Jurkat, Clone E6-1 (cell line): ENCODE measurements around the gene MPP3.
A peak's percentile ranks its signal among the peaks of the same experiment; 100 is the strongest.

Source experiments
- DNase-seq: peaks from one replicate; pipeline ENCODE4 v3.0.0-alpha.2; 2011; ENCODE audit warnings: low read depth, low spot score
- H3K4me3 ChIP-seq: 2 replicates; pipeline ENCODE4 v1.5.1; 2011; ENCODE audit warnings: mild to moderate bottlenecking, low read length, control low read depth, moderate library complexity

Gene MPP3

GRCh38 chr17:43864161-43864984, 31.4 kb upstream of the MPP3 start:
- DNase-seq, result no peak
- H3K4me3 ChIP-seq, result no peak overlapping the region

- H3K4me3 ChIP-seq, result no peak overlapping the region
- DNase-seq, result no peak
Observed at GRCh38 chr17:43861960-43862359, 29.0 kb upstream of the MPP3 start.

DNA sequence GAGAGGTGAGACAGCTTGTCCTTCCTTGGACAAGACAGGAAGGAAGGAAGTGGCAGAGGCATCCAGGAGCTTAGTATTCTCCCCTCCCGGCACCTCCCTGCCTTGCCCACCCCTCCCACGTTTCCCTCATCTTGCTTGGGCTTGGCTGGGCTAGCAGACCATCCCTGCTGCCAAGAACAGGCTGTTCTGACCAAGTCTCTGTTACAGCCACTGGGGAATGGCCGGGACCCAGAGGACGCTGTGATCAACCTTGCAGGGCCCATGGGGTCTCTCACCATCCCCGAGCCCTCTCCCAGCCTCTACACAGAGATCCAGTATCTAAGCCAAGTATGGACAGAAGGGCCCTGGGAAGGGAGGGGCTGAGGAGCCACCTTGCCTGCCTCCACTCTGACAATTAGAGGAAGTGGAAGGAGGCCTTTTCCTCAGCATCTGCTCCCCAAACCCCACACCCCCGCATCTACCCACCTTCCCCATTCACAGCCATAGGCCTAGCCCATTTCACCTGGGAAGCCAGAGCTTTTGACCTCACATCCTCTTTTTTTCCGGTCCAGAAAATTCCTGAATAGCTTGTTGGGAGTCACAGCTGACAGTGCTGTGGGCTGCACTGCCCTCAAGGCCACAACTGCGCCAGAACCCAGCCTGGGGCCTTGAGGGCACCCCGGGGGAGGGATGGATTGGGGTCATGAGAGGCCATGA, 28.1 kb upstream of the MPP3 start:
- no peak for DNase-seq
- H3K4me3 ChIP-seq, result no peak overlapping the region

- no peak for DNase-seq
- H3K4me3 ChIP-seq, result no peak overlapping the region
Observed at GRCh38 chr17:43860077-43860725, 27.3 kb upstream of the MPP3 start.

GRCh38 chr17:43857957-43858600, 25.1 kb upstream of the MPP3 start:
- DNase-seq, result no peak

GRCh38 chr17:43857141-43857540, 24.2 kb upstream of the MPP3 start:
- H3K4me3 ChIP-seq, result no peak overlapping the region
- no peak for DNase-seq

More at GRCh38 chr17:43857957-43858600, 25.1 kb upstream of the MPP3 start:
- no peak overlapping the region for H3K4me3 ChIP-seq

- DNase-seq, result no peak
- H3K4me3 ChIP-seq, result no peak overlapping the region
Observed at GRCh38 chr17:43856141-43856540, 23.2 kb upstream of the MPP3 start.

- no peak for DNase-seq
Observed at GRCh38 chr17:43855061-43855460, 22.1 kb upstream of the MPP3 start.

GRCh38 chr17:43854498-43854897, 21.6 kb upstream of the MPP3 start:
- H3K4me3 ChIP-seq, result no peak overlapping the region
- DNase-seq, result no peak

More at GRCh38 chr17:43855061-43855460, 22.1 kb upstream of the MPP3 start:
- no peak overlapping the region for H3K4me3 ChIP-seq

DNA sequence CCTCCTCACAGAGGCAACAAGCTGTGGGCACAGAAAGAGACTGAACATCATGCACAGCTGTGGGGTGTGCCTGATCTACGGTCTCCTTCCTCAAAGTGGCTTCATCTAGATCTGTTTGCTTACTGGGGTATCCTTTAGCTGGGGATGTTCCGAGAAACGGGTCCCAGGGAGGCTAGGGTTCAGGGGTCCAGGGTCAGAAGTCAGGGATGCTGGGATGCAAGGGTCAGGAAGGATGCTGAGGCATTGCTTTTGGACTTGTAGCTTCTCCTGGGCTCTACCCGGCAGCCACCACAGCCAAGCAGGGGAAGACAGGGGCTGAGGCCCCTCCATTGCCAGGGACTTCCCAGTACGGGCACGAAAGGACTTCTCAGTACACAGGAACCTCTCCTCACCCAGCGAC, 20.6 kb upstream of the MPP3 start:
- no peak overlapping the region for H3K4me3 ChIP-seq
- no peak for DNase-seq

GRCh38 chr17:43852571-43852970, 19.6 kb upstream of the MPP3 start:
- DNase-seq, result no peak
- no peak overlapping the region for H3K4me3 ChIP-seq

GRCh38 chr17:43849116-43849515, 16.2 kb upstream of the MPP3 start:
- DNase-seq, result no peak
- H3K4me3 ChIP-seq, result no peak overlapping the region

- no peak for DNase-seq
- H3K4me3 ChIP-seq, result no peak overlapping the region
Observed at GRCh38 chr17:43848601-43849000, 15.7 kb upstream of the MPP3 start.

- no peak for DNase-seq
- H3K4me3 ChIP-seq, result no peak within 1 kb of the TSS
Observed at GRCh38 chr17:43846963-43847371, 14.0 kb upstream of the MPP3 start, which contains the start of gene CD300LG. Gene CD300LG (plus strand): TSS chr17:43847176. CDS start chr17:43847217, 41 bp downstream.

DNA sequence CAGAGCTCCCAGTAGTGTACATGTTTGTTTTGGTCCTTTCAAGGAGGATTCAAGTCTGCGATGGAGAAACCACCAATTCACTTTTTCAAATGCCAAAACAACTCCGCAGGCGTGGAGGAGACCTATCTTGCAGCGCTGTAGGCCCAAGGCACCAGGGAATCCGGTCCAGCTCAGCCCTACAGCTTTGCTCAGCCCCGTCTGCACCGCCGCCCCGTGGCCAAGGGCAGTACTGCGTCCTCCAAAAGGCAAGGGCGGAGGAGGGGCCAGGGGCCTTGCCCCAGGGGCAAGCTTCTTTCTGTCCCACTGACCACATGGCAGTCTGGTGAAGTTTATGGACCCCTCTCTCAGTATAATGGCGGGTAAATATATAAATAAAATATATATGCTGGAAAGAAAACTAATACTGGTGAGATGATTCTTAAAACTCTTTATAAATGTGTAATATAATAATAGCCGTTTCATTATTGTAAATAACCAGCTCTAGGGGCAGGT, 13.3 kb upstream of the MPP3 start:
- DNase-seq, result peak; percentile 17
- H3K4me3 ChIP-seq, result no peak overlapping the region

DNA sequence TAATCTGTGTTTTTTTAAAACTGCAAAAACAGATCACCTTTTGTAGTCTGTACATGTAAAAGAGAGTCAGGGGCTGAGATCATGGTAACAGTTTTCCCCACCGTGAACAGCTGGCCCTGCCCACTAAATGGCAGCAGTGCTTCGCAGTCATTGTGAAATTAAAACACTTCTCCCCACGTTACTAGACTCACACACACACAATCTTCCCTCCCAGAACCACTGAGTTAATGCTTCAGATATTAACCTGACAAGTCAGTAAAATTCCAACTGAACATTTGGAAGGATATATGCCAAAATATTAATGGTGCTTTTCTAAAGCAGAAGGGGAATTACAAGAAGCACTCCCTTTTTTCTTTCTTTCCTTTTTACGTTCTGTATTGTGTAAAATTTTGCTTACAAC, 12.8 kb upstream of the MPP3 start:
- no peak for DNase-seq
- H3K4me3 ChIP-seq, result no peak overlapping the region

DNA sequence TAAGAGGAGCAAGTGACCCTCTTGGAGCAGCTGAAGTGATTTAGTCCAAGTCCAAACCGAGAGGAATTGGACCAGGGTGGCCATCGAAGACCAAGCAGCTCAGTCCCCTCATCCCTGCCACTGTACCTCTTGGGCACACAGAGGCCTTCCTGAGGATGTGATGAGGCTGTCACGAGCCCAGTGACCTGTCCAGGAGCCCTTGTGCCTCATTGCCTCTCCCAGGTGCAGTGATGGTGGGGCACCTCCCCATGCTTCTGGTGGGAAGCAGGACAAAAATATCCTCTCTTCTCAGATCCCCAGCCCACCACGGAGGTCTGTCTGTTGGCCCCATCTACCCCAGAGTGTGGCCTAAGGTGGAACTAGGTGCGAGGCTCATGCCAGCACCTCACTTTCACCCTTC, 11.3 kb upstream of the MPP3 start:
- DNase-seq, result no peak
- no peak overlapping the region for H3K4me3 ChIP-seq

- H3K4me3 ChIP-seq, result no peak overlapping the region
- no peak for DNase-seq
Observed at GRCh38 chr17:43842975-43843325, 10.0 kb upstream of the MPP3 start.
